HG02588 (cell line): ENCODE results near the gene PTX4.

ENCODE experiments used
- ATAC-seq: cut with Tn5 transposase; IDR thresholded peaks from one replicate; pipeline ENCODE4 v1.9.1; 2021; ENCODE audit warnings: mild to moderate bottlenecking, moderate library complexity; ENCODE audit not compliant: unreplicated experiment

PTX4 gene

DNA sequence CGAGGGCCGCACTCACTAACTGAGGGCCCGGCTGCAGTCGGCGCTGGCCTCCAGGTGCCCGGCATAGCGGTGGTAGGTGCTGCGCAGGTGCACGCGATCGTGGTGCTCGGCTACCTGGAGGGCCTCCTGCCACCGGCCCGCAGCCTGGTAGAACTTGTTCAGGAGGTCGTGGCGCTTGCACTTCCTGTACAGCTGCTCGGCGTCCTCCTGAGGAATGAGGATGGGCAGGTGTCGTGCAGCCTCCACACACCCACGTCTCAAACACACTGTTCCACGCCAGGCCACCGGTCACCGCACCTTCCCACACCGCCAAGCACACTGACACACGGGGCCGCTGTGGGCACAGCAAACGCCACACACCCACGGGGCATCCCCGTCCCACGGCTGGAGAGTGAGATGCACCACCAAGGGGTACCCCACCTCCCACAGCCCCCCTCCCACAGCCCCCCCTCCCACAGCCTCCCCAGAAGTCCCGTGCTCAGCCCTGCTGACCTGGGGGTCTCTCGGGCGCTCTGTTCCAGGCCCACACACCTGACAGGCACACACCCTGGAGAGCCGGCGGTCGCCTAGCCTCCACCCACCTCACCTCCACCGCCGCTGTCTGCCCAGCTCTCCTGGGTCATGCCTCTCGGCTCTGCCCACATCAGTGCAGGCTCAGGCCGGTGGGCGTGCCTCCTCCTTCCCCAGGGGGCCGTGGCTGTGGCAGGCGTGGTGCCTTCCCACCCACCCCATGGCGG, 37.3 kb upstream of the PTX4 start:
- ATAC-seq: no peak

DNA sequence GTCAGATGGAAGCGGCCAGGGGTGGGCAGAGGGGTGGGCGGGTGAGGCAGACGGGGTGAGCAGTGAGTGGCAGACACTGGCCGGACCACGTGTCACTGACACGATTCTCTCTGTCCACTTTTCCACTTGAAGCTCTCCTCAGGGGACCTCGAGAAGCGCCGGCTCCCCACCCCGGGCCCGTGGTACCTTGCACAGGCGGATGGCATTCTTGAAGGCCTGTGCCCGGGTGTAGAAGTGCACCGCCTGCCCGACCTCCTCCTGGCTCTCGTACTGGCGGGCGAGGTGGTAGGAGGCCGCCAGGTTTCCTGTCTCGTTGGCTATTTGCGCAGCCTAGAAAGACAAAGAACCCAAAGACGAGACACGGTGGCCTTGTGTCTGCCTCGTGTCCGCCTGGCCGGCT, 35.6 kb upstream of the PTX4 start:
- no peak for ATAC-seq

DNA sequence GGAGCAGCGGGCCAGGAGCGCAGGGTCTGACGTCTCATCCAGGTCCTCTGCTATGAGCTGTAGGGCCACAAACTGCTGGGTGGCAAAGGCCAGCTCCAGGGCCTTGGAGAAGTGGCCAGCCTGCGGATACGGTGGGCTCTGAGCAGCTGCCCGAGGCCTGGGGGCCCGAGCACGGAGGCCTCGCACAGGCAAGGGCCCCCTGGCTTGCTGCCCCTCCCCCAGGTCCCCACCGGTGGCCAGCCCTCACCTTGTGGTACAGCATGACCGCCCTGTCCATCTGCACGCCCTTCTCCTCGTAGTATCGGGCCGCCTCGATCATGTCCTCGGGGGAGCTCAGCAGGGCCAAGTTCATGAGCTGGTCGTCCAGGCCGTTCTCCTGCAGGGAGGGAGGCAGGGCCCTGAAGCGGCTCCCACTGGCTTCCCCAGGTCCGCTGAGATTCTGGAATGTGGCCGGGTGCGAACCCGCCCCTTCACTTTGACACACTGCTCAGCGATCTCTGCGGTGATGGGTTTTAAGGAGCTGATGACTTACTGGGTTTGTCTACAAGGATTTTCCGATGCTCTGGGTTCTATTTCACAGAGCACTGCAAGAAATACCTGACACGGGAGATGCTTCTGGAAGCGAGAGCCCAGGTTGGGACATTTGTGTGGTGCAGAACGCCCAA, 35.0 kb upstream of the PTX4 start:
- no peak for ATAC-seq

DNA sequence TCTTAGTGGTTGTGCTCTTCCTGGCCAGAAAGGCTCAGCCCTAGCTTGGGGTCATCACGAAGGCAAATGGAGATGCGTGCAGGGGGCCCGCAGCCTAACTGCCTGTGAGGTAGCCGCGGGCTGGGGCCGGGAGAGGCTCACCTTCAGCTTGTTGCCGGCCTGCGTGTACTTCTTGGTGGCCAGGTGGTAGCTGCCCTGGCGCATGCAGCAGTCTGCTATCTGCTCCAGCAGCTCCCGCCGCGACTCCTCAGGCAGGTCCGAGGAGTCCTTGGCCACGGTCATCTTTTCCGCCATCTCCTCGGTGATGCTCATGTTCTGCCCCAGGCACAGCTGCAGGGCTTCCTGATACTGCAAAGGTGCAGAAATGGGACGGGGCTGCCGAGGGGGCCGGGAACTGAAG, 31.7 kb upstream of the PTX4 start:
- no peak for ATAC-seq

DNA sequence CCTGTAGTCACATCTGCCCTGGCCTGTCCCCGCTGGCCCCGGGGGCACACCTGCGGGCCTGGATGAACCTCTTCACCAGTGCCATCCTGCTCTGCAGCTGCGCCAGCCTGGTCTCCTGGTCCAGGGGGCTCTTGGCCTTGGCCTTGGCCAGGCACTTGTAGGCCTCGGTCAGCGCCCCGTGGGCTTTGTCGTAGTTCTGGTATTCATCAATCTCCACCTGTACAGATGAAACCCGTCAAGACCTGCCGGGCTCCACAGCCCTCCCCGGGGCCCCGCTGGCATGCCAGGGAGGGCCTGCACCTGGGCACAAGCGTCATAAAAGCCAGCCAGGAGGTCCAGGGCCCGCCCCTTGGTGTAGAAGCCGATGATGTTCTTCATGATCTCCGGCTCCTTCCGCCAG, 31.1 kb upstream of the PTX4 start:
- no peak for ATAC-seq

DNA sequence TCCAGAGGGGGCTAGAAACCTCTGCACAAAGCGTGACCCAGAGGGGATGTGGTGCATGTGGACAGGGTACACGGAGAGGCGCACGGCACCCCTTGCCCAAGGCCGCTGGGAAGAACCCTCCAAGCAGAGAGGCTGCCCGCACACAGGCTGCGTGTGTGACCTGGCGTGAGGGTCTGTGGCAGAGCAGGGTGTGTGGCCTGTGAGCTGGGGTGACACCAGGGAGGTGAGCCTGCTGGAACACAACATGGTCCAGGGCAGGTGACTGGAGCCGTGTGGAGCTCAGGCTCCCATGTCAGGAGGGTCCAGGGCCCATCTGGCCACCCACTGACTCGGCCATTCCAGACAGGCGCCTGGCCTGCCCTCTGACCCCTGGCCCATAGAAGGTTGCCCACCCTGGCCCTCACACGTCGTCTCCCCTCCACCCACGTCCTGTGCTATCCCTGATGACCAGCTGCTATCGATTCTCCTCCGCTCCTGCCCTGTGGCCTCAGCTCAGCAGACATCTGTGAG, 29.9 kb upstream of the PTX4 start:
- ATAC-seq: no peak

DNA sequence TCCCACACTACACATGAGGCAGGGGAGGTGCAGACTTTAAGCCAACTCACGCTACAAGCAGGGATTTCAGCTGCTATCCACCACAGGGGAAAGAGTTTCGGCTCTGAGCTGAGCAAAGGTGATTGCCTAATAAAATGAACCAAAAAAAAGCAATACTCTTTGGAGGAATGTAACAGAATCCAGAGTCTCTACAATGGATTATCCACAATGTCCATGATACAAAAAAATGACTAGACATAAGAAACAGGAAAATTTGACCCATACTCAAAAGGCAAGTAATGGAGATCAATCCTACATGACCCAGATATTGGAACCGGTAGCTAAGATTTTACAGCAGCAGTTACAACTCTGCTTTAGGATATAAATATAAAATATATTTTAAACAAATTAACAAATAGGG, 25.8 kb upstream of the PTX4 start:
- no peak for ATAC-seq

DNA sequence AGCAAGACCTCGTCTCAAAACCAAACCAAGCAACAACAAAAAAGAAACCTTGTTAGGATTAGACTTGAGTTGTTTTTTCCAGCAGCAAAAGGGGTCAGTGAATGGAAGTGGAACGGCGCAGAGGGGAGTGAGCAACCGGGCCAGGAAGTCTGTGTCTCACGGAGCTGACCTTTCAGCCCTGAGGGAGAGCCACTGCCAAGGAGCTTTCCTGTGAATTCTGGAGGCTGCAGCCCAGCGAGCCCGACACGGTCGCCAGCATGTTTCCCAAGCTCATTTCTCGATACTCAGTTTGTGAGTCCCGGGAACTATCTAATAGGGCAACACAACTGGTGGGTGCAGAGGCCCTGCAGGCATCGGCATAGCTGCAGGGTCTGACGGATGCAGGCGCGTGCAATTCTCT, 24.0 kb upstream of the PTX4 start:
- no peak for ATAC-seq

DNA sequence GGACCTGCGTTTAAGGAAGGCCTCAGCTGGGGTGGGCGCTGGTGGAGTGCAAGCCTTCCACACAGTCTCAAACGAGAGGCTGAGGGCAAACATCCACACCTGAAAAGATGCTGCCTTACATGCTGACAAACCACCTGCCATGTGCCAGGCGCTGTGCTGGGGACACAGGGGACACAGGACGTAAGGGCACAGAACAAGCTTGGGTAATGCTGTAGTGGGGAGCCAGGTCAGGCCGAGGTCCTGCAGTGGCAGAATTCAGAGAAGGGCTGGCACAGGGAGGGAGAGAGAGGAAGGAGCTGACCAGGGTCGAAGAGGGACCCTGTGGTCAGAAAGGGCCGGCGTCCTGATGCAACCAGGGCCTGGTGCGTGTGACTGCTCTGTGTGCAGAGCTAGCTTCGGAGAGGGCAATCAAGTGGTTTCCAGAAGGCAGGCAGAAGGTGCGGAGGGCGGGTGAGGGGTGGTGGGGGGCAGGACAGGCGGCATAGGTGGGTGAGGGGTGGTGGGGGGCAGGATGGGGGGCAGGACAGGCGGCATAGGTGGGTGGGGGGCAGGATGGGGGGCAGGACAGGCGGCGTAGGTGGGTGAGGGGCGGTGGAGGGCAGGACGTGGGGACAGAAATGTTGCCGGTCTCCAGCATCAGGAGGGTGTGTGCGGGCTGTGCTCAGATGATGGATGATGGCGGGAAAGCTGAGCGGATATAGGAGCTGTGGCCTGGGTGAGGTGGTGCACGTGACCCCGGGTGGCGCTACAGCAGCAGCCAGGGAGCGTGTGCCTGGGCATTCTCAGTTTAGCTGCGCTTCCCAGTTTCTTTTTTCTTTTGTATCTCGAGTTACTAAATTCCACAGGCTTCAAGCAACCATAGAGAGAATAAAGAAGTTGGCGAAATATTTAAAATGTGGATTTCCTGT, 23.2 kb upstream of the PTX4 start:
- no peak for ATAC-seq

DNA sequence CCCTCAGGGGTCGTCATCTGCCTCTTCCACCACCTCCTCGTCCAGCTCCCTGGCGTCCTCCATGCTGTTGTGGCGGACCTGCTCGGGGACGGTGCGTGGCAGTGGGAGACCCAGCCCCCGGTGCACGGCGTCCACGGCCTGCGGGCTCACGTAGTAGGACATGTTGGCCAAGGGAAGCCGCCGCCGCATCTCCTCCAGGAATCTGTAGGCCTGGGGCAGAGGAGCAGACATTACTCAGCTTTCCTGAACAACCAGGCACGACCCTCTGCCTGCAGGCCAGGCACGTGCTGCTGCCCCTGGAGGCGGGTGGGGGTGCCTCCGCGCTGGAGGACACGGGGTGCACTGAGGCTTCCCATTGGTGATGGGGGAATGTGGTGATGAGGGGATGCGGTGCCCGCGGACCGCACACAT, 22.2 kb upstream of the PTX4 start:
- no peak for ATAC-seq

DNA sequence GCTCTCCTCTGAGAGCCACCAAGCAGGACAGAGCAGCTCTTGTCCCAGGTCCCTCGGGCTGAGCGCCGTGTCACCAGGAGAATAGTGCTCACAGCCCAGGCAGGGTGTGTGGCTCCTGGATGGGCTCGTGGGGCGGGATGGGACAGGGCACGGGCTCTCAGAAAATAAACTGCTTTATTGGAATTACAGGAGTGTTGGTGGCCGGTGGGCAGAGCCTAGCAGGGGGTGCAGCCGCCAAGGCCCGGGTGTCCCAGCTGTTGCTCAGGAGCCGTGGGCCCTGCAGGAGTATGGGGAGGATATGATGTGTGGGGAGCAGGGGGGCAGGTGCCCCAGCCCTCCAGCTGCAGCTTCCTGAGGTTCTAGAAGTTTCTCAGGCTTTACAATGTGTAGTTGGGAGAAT, 21.5 kb upstream of the PTX4 start:
- ATAC-seq: no peak

DNA sequence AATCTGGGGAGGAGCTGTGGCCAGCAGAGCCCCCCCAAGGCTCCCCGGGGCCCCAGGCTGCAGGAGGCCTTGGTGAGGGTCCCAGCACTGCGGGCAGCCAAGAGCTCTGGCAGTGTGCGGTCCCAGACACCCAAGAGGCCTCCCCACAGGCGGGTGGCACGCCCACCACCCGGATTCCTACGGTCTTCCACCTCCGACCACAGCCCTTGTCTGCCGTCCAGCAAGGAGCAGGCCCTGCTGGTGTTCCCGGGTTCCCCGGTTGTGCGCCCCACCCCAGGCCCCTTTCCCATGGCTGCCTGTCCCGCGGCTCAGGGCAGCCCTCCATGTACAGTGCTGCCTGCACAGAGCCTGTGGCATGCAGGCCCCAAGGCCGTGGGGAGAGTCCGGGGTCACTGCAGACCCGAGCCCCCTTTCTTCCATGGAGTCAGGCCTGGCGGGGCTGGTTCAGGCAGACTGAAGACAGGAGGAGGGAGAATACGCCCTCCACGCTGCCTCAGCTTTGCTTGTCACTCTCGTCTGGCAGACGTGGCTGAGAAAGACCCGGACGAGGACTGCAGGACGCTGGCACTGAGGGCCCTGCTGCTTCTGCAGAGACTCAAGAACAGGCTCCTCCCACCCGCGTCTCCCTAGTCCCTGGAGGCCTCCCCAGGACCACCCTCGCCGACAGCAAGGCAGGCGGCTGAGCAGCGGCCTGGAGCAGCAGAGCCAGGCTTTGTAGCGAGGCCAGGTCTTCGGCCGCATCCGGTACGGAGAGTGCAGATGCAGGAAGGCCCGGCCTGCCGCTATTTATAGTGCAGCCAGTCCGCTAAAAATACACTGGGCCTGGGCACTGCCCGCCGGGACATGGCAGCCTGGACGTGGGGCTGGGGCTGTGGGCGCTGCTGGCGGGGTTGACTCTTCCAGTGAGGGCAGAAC, 20.8 kb upstream of the PTX4 start:
- no peak for ATAC-seq

DNA sequence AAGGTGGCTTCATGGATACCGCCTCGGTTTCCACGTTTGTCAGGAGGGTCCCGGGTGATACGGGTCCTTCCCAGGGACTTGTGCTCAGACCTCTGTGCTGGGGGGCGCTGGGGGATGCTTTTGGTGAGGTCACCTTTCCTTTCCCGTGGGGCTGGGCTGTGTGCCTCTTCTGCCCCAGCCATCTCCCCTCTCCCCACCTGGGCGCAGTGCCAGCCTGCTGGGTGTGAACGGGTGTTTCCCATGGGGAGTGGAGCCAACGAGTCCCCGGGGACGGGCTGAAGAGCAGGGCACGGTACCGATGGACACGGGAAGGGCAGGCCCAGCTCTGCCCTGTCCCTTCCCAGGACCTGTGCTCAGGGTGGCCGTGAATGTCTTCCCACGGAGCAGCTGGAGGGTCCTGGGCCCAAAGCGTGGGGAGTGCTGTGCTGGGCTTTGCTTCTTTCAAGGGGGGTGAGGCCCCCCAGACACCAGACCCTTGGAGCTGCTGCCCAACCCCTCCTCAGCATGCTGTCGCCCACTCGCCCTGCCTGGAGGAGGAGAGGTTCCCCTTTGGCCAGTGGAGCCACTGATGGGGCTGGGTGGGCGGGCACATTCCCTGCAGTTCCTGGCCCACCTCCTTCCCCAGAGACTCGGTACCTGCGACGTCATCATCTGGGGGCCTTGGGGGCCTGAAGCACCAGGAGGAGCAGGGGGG, 19.9 kb upstream of the PTX4 start:
- no peak for ATAC-seq

DNA sequence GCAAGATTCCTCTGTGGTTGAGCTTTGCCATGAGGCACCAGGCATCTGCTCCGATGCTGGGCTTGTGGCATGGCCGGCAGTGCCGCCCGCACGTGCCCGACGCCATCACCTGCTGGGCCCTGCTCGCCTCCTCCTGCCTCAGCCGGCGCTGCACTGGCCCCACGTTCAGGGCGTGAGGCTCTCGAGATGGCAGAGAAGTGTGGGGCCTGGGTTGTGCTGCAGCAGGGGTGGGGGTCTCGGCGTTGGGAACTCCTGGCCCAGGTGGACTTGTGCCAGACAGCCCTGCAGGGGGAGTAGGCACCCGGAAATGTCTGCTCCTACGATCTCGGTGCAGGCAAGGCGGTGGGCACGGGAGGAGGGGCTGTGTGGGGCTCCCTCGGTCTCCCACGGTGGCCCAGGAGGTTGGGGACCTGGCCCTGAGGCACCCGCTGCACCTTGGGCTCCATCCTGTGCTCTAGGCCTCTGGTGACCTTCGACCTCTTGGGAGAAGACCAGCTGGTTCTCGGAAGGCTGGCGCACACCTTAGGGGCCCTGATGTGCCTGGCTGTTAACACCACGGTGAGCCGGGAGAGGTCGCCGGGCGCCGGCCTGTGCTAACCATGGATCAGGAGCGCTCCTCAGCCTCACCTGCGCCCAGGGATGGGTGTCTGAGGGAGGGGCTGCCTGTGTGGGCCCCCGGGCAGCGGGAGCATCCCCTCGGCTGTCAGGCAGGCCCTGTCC, 17.9 kb upstream of the PTX4 start:
- no peak for ATAC-seq

DNA sequence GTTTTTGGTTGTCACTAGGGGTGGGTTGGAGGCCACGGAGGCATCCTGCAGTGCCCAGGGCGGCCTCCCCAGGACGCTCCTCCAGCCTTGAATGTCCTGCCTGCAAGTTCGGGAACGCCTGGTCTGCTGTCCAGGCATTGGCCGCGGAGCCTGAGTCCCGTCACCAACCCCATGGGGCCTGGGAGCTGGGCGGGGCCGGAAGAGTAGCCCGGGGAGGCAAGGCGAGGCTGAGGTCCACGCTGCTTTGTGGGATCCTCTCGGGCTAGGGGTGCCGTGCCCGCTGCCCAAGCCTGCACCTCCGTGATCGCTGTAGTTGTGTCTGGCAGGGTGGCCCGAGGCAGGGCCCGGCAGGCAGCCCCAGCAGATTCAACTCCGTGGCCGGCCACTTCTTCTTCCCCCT, 17.2 kb upstream of the PTX4 start:
- no peak for ATAC-seq

DNA sequence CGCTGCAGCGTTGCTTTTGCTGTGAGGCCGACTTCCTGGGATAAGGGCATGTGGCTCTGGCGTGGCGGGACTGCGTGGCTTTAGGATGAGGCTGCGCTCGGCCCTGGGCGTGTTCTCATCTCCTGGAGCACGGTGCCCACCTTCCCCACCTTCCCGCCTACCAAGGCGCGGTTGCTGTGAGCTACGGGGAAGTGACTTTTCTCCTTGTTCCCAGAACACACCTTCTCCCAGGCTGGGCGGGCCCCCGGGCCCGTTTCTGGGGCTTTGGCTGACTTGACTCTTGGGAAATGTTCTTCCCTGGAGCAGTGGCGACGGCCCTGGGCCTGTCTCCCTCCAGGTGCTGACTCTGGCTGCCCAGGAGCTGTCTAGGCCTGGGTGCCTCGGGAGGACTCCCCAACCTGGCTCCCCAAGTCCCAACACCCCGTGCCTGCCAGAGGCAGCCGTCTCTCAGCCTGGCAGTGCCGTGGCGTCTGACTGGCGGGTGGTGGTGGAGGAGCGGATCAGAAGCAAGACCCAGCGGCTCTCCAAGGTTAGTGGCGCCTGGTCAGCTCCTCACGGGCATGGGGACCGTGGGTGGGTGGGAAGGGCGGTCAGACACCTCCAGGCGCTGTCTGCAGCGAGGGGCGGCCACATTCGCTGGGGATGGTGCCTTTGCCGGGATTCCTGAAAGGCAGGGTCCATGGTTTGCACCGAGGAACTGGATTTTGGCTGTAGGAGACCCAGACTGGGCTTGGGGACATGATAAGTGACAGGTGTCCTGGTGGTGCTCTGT, 16.5 kb upstream of the PTX4 start:
- ATAC-seq: no peak

DNA sequence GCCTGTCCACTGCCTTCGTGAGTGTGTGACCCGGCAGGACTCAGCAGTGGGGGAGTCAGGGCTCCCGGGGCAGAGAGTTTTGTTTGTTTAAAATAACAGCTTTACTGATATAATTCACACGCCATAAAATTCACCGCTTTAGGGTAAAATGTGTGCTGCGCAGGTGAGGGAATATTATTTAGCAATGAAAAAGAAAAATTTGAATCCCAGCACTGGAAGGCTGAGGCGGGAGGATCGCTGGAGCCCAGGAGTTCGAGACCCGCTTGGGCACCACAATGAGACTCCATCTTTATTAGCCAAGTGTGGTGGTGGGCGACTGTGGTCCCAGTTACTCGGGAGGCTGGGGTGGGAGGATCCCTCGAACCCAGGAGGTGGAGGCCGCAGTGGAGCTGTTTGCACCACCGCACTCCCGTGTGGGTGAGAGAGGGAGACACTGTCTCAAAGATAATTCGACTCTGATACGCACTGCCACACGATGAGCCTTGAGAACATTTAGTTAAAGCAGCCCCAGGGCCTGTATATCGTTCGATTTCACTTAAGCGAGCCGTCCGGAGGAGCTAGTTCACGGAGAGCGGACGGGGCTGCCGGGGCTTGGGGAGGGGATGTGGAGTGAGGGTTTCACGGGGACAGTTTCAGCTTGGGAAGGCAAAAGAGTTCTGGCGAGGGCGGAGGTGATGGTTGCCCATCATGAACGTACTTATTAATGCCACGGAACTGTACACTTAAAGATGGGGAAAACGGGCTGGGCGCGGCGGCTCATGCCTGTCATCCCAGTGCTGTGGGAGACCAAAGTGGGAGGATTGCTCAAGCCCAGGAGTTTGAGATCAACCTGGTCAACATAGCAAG, 14.6 kb upstream of the PTX4 start:
- ATAC-seq: no peak
